Ishikawa (cell line): Measurements from ENCODE around the gene MVP.

ENCODE experiments used
- CEBPB ChIP-seq: IDR thresholded peaks from 2 replicates; pipeline ENCODE4 v1.6.1; 2012
- CREB1 ChIP-seq: IDR thresholded peaks from 2 replicates; pipeline ENCODE4 v1.6.1; 2012; ENCODE audit warnings: low read depth
- EGR1 ChIP-seq: IDR thresholded peaks from 2 replicates; pipeline ENCODE4 v1.6.1; 2012
- EP300 ChIP-seq: IDR thresholded peaks from 2 replicates; pipeline ENCODE4 v1.6.1; 2012; ENCODE audit warnings: borderline replicate concordance
- FOXM1 ChIP-seq: IDR thresholded peaks from 2 replicates; pipeline ENCODE4 v1.6.1; 2012; ENCODE audit warnings: low read depth, borderline replicate concordance
- MAX ChIP-seq: IDR thresholded peaks from 2 replicates; pipeline ENCODE4 v1.6.1; 2012
- NFIC ChIP-seq: IDR thresholded peaks from 2 replicates; pipeline ENCODE4 v1.6.1; 2012
- RAD21 ChIP-seq: IDR thresholded peaks from 2 replicates; pipeline ENCODE4 v1.6.1; 2012; ENCODE audit warnings: low read depth
- TAF1 ChIP-seq: IDR thresholded peaks from 2 replicates; pipeline ENCODE4 v1.6.1; 2012; ENCODE audit warnings: low read depth, mild to moderate bottlenecking
- TCF12 ChIP-seq: IDR thresholded peaks from 2 replicates; pipeline ENCODE4 v1.6.1; 2012; ENCODE audit warnings: low read depth
- TEAD4 ChIP-seq: IDR thresholded peaks from 2 replicates; pipeline ENCODE4 v1.6.1; 2012
- YY1 ChIP-seq: IDR thresholded peaks from 2 replicates; pipeline ENCODE4 v1.6.1; 2012; ENCODE audit warnings: low read depth
- ZBTB7A ChIP-seq: IDR thresholded peaks from 2 replicates; pipeline ENCODE4 v1.6.1; 2012; ENCODE audit warnings: low read depth
- TF ChIP-seq, protein P1 (sequence below): IDR thresholded peaks from 2 replicates; pipeline ENCODE4 v1.6.1; 2012
- TF ChIP-seq, protein P2 (sequence below): IDR thresholded peaks from 2 replicates; pipeline ENCODE4 v1.6.1; 2012; ENCODE audit warnings: low read depth, mild to moderate bottlenecking

MVP gene

GRCh38 chr16:29789775-29790182, 30.5 kb upstream of the MVP start:
- no peak for TF ChIP-seq ZBTB7A
- no peak for TF ChIP-seq TEAD4
- no peak for TF ChIP-seq EP300
- no peak for TF ChIP-seq EGR1
- no peak for TF ChIP-seq NFIC
- TF ChIP-seq, protein P1, sequence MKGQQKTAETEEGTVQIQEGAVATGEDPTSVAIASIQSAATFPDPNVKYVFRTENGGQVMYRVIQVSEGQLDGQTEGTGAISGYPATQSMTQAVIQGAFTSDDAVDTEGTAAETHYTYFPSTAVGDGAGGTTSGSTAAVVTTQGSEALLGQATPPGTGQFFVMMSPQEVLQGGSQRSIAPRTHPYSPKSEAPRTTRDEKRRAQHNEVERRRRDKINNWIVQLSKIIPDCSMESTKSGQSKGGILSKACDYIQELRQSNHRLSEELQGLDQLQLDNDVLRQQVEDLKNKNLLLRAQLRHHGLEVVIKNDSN = no peak
- TF ChIP-seq FOXM1 = no peak
- TF ChIP-seq MAX = no peak
- no peak for TF ChIP-seq CREB1
- no peak for TF ChIP-seq TCF12
- no peak for TF ChIP-seq RAD21
- TF ChIP-seq YY1 = no peak
- TF ChIP-seq, protein P2, sequence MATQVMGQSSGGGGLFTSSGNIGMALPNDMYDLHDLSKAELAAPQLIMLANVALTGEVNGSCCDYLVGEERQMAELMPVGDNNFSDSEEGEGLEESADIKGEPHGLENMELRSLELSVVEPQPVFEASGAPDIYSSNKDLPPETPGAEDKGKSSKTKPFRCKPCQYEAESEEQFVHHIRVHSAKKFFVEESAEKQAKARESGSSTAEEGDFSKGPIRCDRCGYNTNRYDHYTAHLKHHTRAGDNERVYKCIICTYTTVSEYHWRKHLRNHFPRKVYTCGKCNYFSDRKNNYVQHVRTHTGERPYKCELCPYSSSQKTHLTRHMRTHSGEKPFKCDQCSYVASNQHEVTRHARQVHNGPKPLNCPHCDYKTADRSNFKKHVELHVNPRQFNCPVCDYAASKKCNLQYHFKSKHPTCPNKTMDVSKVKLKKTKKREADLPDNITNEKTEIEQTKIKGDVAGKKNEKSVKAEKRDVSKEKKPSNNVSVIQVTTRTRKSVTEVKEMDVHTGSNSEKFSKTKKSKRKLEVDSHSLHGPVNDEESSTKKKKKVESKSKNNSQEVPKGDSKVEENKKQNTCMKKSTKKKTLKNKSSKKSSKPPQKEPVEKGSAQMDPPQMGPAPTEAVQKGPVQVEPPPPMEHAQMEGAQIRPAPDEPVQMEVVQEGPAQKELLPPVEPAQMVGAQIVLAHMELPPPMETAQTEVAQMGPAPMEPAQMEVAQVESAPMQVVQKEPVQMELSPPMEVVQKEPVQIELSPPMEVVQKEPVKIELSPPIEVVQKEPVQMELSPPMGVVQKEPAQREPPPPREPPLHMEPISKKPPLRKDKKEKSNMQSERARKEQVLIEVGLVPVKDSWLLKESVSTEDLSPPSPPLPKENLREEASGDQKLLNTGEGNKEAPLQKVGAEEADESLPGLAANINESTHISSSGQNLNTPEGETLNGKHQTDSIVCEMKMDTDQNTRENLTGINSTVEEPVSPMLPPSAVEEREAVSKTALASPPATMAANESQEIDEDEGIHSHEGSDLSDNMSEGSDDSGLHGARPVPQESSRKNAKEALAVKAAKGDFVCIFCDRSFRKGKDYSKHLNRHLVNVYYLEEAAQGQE = no peak
- TF ChIP-seq CEBPB = no peak
- no peak for TF ChIP-seq TAF1

DNA sequence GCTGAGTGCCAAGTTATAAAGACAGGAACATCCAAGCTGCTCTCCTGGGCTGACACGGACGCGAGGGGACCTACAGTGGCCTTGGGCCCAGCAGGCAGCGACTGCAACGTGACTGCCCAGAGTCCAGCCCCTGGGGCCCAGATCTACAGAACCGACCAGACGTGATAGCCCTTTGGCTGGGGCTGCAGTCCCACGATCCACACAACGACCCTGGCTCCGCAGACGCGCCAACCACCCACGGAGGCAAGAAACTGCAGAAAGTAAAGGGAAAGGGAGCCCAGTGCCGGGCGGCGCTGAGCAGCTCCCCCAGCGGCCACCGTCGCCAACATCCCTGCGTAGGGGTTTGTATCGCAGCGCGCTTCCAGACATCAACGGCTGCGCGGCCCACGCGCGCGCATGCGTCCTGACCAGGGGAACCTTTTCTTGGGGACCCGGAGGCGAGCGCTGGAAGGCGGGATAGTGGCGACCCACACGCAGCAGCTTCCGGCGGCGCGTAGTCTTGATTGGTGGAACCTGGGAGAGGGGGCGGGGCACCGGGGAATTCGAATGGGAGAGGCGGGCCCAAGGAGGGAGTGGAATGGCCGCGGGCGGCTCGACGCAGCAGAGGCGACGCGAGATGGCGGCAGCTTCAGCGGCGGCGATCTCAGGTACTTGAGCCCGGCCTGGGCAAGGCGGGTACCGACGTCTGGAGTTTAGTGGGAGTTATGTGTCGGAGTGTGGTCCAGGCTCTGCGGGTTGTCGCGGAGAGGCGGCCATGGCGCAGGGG, 29.9 kb upstream of the MVP start, which contains the start of gene KIF22:
Gene KIF22, plus strand, starts transcription at position 569 of the 766 bp plus-strand sequence. Its CDS starts 9 bp downstream, at position 578.
- no peak for TF ChIP-seq EP300
- TF ChIP-seq EGR1 = peak; percentile 65
- TF ChIP-seq TEAD4 = peak; percentile 73
- TF ChIP-seq TAF1 = peak; percentile 96
- peak; percentile 59 for TF ChIP-seq TCF12
- TF ChIP-seq YY1 = peak; percentile 94
- peak; percentile 34; the same call in 1 of the 2 replicates for TF ChIP-seq CREB1
- TF ChIP-seq MAX = peak; percentile 83
- TF ChIP-seq RAD21 = peak; percentile 43
- TF ChIP-seq ZBTB7A = no peak
- TF ChIP-seq FOXM1 = peak; percentile 56; the same call in 1 of the 2 replicates

GRCh38 chr16:29790949-29791844, 29.1 kb upstream of the MVP start:
- TF ChIP-seq ZBTB7A = no peak
- TF ChIP-seq FOXM1 = no peak
- TF ChIP-seq EP300 = no peak
- no peak for TF ChIP-seq TEAD4
- TF ChIP-seq, protein P1 = no peak
- no peak; the same call in 1 of the 2 replicates for TF ChIP-seq TAF1
- no peak for TF ChIP-seq CREB1
- no peak for TF ChIP-seq EGR1
- TF ChIP-seq MAX = no peak
- no peak for TF ChIP-seq NFIC
- TF ChIP-seq YY1 = no peak
- TF ChIP-seq, protein P2 = no peak
- no peak for TF ChIP-seq TCF12
- no peak for TF ChIP-seq RAD21
- TF ChIP-seq CEBPB = no peak

- TF ChIP-seq YY1 = no peak
- TF ChIP-seq, protein P2 = no peak
Observed at GRCh38 chr16:29791845-29792807, 28.1 kb upstream of the MVP start.
